ENCODE data around the gene DLX5. TPM values are rescaled to one million over a fixed set of nuclear protein-coding genes. Genes with fewer than 3 reads are reported as not detected.
A peak's percentile ranks its signal among the peaks of the same experiment; 100 is the strongest.

The DLX5 gene
- total and polyA plus RNA-seq, 7 experiments from 2014 or later: not detected

GRCh38 chr7:97018791-97019531 is 5.7 kb downstream of the DLX5 start:
- peaks cover 0 to 6% (median 0%) of the 10 kb centered on the region in 5 donors for H3K36me3 Mint-ChIP-seq
- no peak for DNase-seq
- CTCF ChIA-PET: interaction anchor here (0.5 to 0.7 kb wide), 2 partner anchors 858 to 954 kb away, joined by 3 to 5 read pairs; no protein-coding TSS in a partner anchor
- peaks cover 0 to 14% (median 2%) of the 10 kb centered on the region in 11 donors for H3K9me3 Mint-ChIP-seq
- no peak overlapping the region for H3K27ac Mint-ChIP-seq
- Histone ChIP-seq H3K4me3 (ENCODE audit: low read length) (no peak overlapping the region), H3K9me3 (ENCODE audit: control insufficient read depth in 2 of 3, low read length in 3 of 3) (no peaks in the 10 kb centered on the region), H3K36me3 (ENCODE audit: control insufficient read depth in 2 of 3, insufficient read depth in 3 of 3, low read length in 3 of 3) (no peaks in the 10 kb centered on the region), H3K27me3 (ENCODE audit: control insufficient read depth in 2 of 2, insufficient read depth in 2 of 2, low read length in 2 of 2) (peaks cover 16 to 36% of the 10 kb centered on the region in 2 donors), H3K27ac (ENCODE audit: low read depth, low read length) (no peak overlapping the region), H3K4me1 (ENCODE audit: control insufficient read depth in 2 of 2, insufficient read depth in 2 of 2, low read length in 2 of 2) (no peaks in the 10 kb centered on the region)
- no peak overlapping the region for H3K4me3 Mint-ChIP-seq
- POLR2A ChIA-PET: no interaction called here
- intact Hi-C loops (cut with micrococcal nuclease): no loop called here
- H3K27me3 Mint-ChIP-seq: peaks cover 88 to 97% (median 93%) of the 10 kb centered on the region in 5 donors
- no peak for ATAC-seq
- H3K4me1 Mint-ChIP-seq: peaks cover 8 to 46% (median 30%) of the 10 kb centered on the region in 7 donors

GRCh38 chr7:97018126-97018601 is 6.5 kb downstream of the DLX5 start:
- ChIA-PET CTCF (interaction anchor here (0.5 kb wide), 1 partner anchor 857 kb away, joined by 5 read pairs; no protein-coding TSS in a partner anchor), POLR2A (no interaction called here)
- ATAC-seq: no peak
- Histone ChIP-seq H3K9me3 (ENCODE audit: control insufficient read depth in 2 of 3, low read length in 3 of 3) (no peaks in the 10 kb centered on the region), H3K4me3 (ENCODE audit: low read length) (no peak overlapping the region), H3K36me3 (ENCODE audit: control insufficient read depth in 2 of 3, insufficient read depth in 3 of 3, low read length in 3 of 3) (no peaks in the 10 kb centered on the region), H3K27ac (ENCODE audit: low read depth, low read length) (no peak overlapping the region), H3K27me3 (ENCODE audit: control insufficient read depth in 2 of 2, insufficient read depth in 2 of 2, low read length in 2 of 2) (peaks cover 19 to 31% of the 10 kb centered on the region in 2 donors), H3K4me1 (ENCODE audit: control insufficient read depth in 2 of 2, insufficient read depth in 2 of 2, low read length in 2 of 2) (no peaks in the 10 kb centered on the region)
- no peak overlapping the region for H3K27ac Mint-ChIP-seq
- H3K4me1 Mint-ChIP-seq: peaks cover 8 to 41% (median 27%) of the 10 kb centered on the region in 7 donors
- peaks cover 0 to 18% (median 3%) of the 10 kb centered on the region in 11 donors for H3K9me3 Mint-ChIP-seq
- intact Hi-C loops (cut with micrococcal nuclease): no loop called here
- no peak overlapping the region for H3K4me3 Mint-ChIP-seq
- H3K36me3 Mint-ChIP-seq: peaks cover 0 to 6% (median 3%) of the 10 kb centered on the region in 5 donors
- DNase-seq: no peak
- peaks cover 88 to 97% (median 92%) of the 10 kb centered on the region in 5 donors for H3K27me3 Mint-ChIP-seq

- Histone ChIP-seq H3K9me3 (ENCODE audit: control insufficient read depth in 2 of 3, low read length in 3 of 3) (no peaks in the 10 kb centered on the region), H3K4me1 (ENCODE audit: control insufficient read depth in 2 of 2, insufficient read depth in 2 of 2, low read length in 2 of 2) (no peaks in the 10 kb centered on the region), H3K27me3 (ENCODE audit: control insufficient read depth in 2 of 2, insufficient read depth in 2 of 2, low read length in 2 of 2) (peaks cover 19 to 29% of the 10 kb centered on the region in 2 donors), H3K4me3 (ENCODE audit: low read length) (no peak overlapping the region), H3K36me3 (ENCODE audit: control insufficient read depth in 2 of 3, insufficient read depth in 3 of 3, low read length in 3 of 3) (no peaks in the 10 kb centered on the region), H3K27ac (ENCODE audit: low read depth, low read length) (no peak overlapping the region)
- H3K27ac Mint-ChIP-seq: peak overlapping the region in 2 of 9 donors; percentile 24 to 52
- peaks cover 88 to 97% (median 92%) of the 10 kb centered on the region in 5 donors for H3K27me3 Mint-ChIP-seq
- intact Hi-C loops (cut with micrococcal nuclease): no loop called here
- ATAC-seq (no peak), DNase-seq (no peak)
- H3K4me1 Mint-ChIP-seq: peaks cover 6 to 34% (median 20%) of the 10 kb centered on the region in 7 donors
- H3K4me3 Mint-ChIP-seq: no peak overlapping the region
- POLR2A ChIA-PET: no interaction called here
- H3K36me3 Mint-ChIP-seq: peaks cover 0 to 8% (median 3%) of the 10 kb centered on the region in 5 donors
- H3K9me3 Mint-ChIP-seq: peaks cover 0 to 23% (median 6%) of the 10 kb centered on the region in 11 donors
- CTCF ChIA-PET: no interaction called here
Observed at GRCh38 chr7:97017192-97018125, 7.2 kb downstream of the DLX5 start.

GRCh38 chr7:97016381-97017191 is 8.0 kb downstream of the DLX5 start:
- H3K4me1 ChIP-seq (ENCODE audit: control insufficient read depth in 2 of 2, insufficient read depth in 2 of 2, low read length in 2 of 2): no peaks in the 10 kb centered on the region
- no peak overlapping the region for H3K4me3 ChIP-seq (ENCODE audit: low read length)
- peaks cover 13 to 33% of the 10 kb centered on the region in 2 donors for H3K27me3 ChIP-seq (ENCODE audit: control insufficient read depth in 2 of 2, insufficient read depth in 2 of 2, low read length in 2 of 2)
- intact Hi-C loops (cut with micrococcal nuclease): no loop called here
- ChIA-PET CTCF (no interaction called here), POLR2A (no interaction called here)
- Mint-ChIP-seq H3K4me1 (peaks cover 0 to 25% (median 14%) of the 10 kb centered on the region in 7 donors), H3K9me3 (peaks cover 0 to 31% (median 6%) of the 10 kb centered on the region in 11 donors), H3K36me3 (peaks cover 0 to 12% (median 3%) of the 10 kb centered on the region in 5 donors), H3K27me3 (peaks cover 88 to 97% (median 92%) of the 10 kb centered on the region in 5 donors), H3K4me3 (peak overlapping the region in 2 of 10 donors; percentile 12 to 63), H3K27ac (peak overlapping the region in 2 of 9 donors; percentile 52 to 61)
- no peak for DNase-seq
- H3K36me3 ChIP-seq (ENCODE audit: control insufficient read depth in 2 of 3, insufficient read depth in 3 of 3, low read length in 3 of 3): no peaks in the 10 kb centered on the region
- ATAC-seq: no peak
- H3K9me3 ChIP-seq (ENCODE audit: control insufficient read depth in 2 of 3, low read length in 3 of 3): no peaks in the 10 kb centered on the region
- H3K27ac ChIP-seq (ENCODE audit: low read depth, low read length): no peak overlapping the region

- Mint-ChIP-seq H3K9me3 (peaks cover 0 to 38% (median 6%) of the 10 kb centered on the region in 11 donors), H3K4me1 (peaks cover 0 to 22% (median 14%) of the 10 kb centered on the region in 7 donors), H3K4me3 (peak overlapping the region in 2 of 10 donors; percentile 3 to 18), H3K36me3 (peaks cover 0 to 15% (median 3%) of the 10 kb centered on the region in 5 donors), H3K27me3 (peaks cover 93 to 99% (median 95%) of the 10 kb centered on the region in 5 donors), H3K27ac (no peak overlapping the region)
- POLR2A ChIA-PET: no interaction called here
- Histone ChIP-seq H3K27ac (ENCODE audit: low read depth, low read length) (no peak overlapping the region), H3K9me3 (ENCODE audit: control insufficient read depth in 2 of 3, low read length in 3 of 3) (no peaks in the 10 kb centered on the region), H3K36me3 (ENCODE audit: control insufficient read depth in 2 of 3, insufficient read depth in 3 of 3, low read length in 3 of 3) (no peaks in the 10 kb centered on the region), H3K4me3 (ENCODE audit: low read length) (no peak overlapping the region), H3K27me3 (ENCODE audit: control insufficient read depth in 2 of 2, insufficient read depth in 2 of 2, low read length in 2 of 2) (peaks cover 13 to 39% of the 10 kb centered on the region in 2 donors), H3K4me1 (ENCODE audit: control insufficient read depth in 2 of 2, insufficient read depth in 2 of 2, low read length in 2 of 2) (no peaks in the 10 kb centered on the region)
- DNase-seq (no peak), ATAC-seq (no peak)
- intact Hi-C loops (cut with micrococcal nuclease): no loop called here
- CTCF ChIA-PET: interaction anchor here (0.8 to 1.3 kb wide), 2 partner anchors 11 to 1100 kb away, joined by 3 to 5 read pairs; no protein-coding TSS in a partner anchor
Observed at GRCh38 chr7:97015756-97016380, 8.8 kb downstream of the DLX5 start.

Data from naive thymus-derived CD4-positive, alpha-beta T cell (primary cell).